Measurements from ENCODE around the gene KLHL13. TPM values are rescaled to one million over a fixed set of nuclear protein-coding genes. Genes with fewer than 3 reads are reported as not detected.

KLHL13 gene
- total RNA-seq, 1 experiment from 2014 or later: 0.82 TPM

GRCh38 chrX:118100091-118100490, 16.5 kb downstream of the KLHL13 start:
- Histone ChIP-seq H3K36me3 (ENCODE audit: control insufficient read depth, insufficient read depth, low read length) (no peaks in the 10 kb centered on the region), H3K9me3 (ENCODE audit: control insufficient read depth, insufficient read depth, low read depth, low read length) (no peaks in the 10 kb centered on the region), H3K4me1 (ENCODE audit: control insufficient read depth, insufficient read depth, low read length) (no peaks in the 10 kb centered on the region), H3K4me3 (ENCODE audit: low read depth in 2 of 2, low read length in 2 of 2) (no peak overlapping the region), H3K27ac (ENCODE audit: low read length) (no peak overlapping the region), H3K27me3 (ENCODE audit: control insufficient read depth, insufficient read depth, low read length) (no peaks in the 10 kb centered on the region)
- no peak for ATAC-seq
- intact Hi-C loops (cut with micrococcal nuclease; ENCODE audit: unreplicated experiment): no loop called here
- in situ Hi-C loops (cut with HindIII; ENCODE audit: low pct_unique_long_range_greater_than_20kb, low sequenced_read_pairs): no loop called here
- no peak for DNase-seq (ENCODE audit: low read depth, low spot score)
- no peak for TF ChIP-seq CTCF (IDR thresholded peaks at IDR 0.05)
- no peak for TF ChIP-seq TCF7L2 (IDR thresholded peaks at IDR 0.05; ENCODE audit: low read depth, low read length)
- no peak for TF ChIP-seq REST (IDR thresholded peaks at IDR 0.05; ENCODE audit: insufficient read depth in 1 of 2, low read depth in 2 of 2, low read length in 1 of 2)
- ChIA-PET POLR2A (no interaction called here), CTCF (interaction anchor here (0.5 kb wide), 1 partner anchor 98 kb away, joined by 10 read pairs; no protein-coding TSS in a partner anchor)
- no TSS peak for BruUV-seq (replicated peaks)

- in situ Hi-C loops (cut with HindIII; ENCODE audit: low pct_unique_long_range_greater_than_20kb, low sequenced_read_pairs) (no loop called here), intact Hi-C loops (cut with micrococcal nuclease; ENCODE audit: unreplicated experiment) (no loop called here)
- no peak for ATAC-seq
- no TSS peak for BruUV-seq (replicated peaks)
- H3K4me1 ChIP-seq (ENCODE audit: control insufficient read depth, insufficient read depth, low read length): no peaks in the 10 kb centered on the region
- no peak overlapping the region for H3K4me3 ChIP-seq (ENCODE audit: low read depth in 2 of 2, low read length in 2 of 2)
- TF ChIP-seq CTCF (IDR thresholded peaks at IDR 0.05): no peak
- no peak for TF ChIP-seq REST (IDR thresholded peaks at IDR 0.05; ENCODE audit: insufficient read depth in 1 of 2, low read depth in 2 of 2, low read length in 1 of 2)
- no peak for TF ChIP-seq SIN3A (IDR thresholded peaks at IDR 0.05; ENCODE audit: borderline replicate concordance, insufficient read depth, low read depth, low read length)
- TF ChIP-seq TCF7L2 (IDR thresholded peaks at IDR 0.05; ENCODE audit: low read depth, low read length): no peak
- no peak for TF ChIP-seq POLR2AphosphoS5 (IDR thresholded peaks at IDR 0.05; ENCODE audit: low read depth, low read length)
- no peaks in the 10 kb centered on the region for H3K9me3 ChIP-seq (ENCODE audit: control insufficient read depth, insufficient read depth, low read depth, low read length)
- CTCF ChIA-PET: no interaction called here
- H3K27ac ChIP-seq (ENCODE audit: low read length): no peak overlapping the region
- POLR2A ChIA-PET: no interaction called here
- no peaks in the 10 kb centered on the region for H3K27me3 ChIP-seq (ENCODE audit: control insufficient read depth, insufficient read depth, low read length)
- no peak for DNase-seq (ENCODE audit: low read depth, low spot score)
- H3K36me3 ChIP-seq (ENCODE audit: control insufficient read depth, insufficient read depth, low read length): no peaks in the 10 kb centered on the region
Observed at GRCh38 chrX:118088084-118088483, 28.5 kb downstream of the KLHL13 start.
